Pericardium fibroblast (primary cell): ENCODE measurements around the gene TMEM184C. TPM values are rescaled to one million over a fixed set of nuclear protein-coding genes. Genes with fewer than 3 reads are reported as not detected.

Experiments used
- total RNA-seq: library from RNA; depleted of rRNA; stranded (reverse); fragments of >200 nt; gene quantifications from 2 replicates; pipeline ENCODE4 v1.2.3, GENCODE V29; 2015

The TMEM184C gene
- 32.9 and 35.0 TPM in 2 replicates for total RNA-seq

DNA sequence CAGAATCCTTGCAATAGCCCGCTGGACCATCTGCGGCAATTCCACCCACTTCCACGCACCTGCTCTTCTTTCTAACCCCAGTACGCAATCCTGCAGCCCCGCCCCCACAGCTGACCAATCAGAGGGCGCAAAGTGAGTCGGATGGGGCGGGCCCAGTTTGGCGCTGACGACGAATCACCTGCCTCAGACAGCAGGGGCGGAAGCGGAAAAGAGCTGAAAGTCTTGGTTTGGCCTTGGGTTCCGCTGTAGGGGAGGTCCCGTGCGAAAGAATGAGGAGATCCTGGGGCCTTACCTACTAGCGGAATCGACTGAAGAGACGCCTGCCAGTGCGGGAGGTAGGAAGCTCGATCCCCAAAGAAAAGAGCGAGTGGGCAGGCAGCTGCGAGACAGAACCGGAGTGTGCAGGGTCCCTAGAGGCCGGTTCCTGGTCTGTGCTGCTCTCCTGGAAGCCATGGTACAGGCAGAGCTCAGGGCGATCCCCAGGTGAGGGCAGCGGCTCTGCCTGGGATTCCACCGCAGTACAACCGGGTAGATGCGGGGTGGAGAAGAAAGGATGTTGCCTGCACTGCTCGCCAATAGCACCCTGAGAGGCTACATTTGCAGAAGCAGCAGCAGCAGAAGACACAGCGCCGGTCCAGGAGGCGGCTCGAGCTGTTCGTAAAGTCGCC lies at the start of gene TMEM184C:
Gene TMEM184C (plus strand): TSS at position 225 of the 668 bp plus-strand sequence. CDS start 560 bp downstream, outside the sequence.

DNA sequence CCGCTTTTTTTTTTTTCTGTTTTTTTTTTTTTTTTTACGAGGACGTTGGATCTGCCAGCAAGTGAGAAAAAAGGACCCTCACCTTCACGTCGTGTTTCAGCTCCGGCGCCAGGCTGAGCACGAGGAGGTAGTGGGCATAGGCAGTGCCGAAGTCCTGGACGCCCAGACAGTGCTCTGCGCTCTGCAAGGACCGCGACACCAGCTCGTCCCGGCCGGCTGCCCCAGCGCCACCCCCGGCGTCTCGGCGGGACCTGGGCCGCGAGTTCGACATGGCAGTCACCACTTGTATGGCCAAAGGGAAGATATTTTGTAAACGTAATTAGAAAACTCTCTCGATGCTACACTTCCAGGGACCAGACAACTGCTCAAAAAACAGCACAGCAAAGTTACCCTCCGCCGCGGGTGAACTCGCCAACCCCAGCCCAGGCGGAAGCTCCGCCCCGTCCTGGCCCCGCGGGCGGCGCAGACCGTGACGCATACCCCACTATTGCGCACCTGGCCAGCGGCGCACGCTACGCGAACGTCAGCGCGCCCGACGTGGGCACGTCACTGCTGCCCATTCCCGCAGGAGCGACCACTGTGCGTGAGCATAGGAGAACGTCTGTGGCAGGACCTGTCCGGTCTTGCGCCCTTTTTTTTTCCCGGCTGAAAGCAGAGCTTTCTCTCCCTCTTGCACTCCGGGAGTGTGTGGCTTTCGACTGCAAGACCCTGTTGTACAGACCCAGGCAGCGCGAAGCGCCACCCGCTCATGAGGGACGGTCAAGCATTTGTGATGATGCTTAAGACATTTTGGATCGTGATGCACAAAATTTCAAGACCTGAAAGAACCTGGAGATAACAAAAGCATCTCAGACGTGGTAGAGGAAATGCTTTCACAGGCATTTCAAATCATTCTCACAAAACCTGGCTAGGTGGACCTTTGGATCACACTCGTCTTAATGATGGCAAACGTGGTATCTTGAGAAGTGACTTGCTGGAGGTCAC lies 66.8 kb downstream of the TMEM184C start, which contains the start of gene PRMT9:
Gene PRMT9 (minus strand): TSS at position 447 of the 984 bp plus-strand sequence. CDS start 176 bp downstream, at position 271.

Other genes starting within 250 kb of the TMEM184C start
- gene EDNRA, start 136.3 kb upstream of the TMEM184C start, total RNA-seq, result 5.8 and 34.5 TPM in 2 replicates
- gene PRMT9, start 66.8 kb downstream of the TMEM184C start, total RNA-seq, result 2.1 and 4.7 TPM in 2 replicates
- 33.1 and 36.3 TPM in 2 replicates for gene ARHGAP10, start 114.7 kb downstream of the TMEM184C start, total RNA-seq